ENCODE results near the gene ISCA2. TPM values are rescaled to one million over a fixed set of nuclear protein-coding genes. Genes with fewer than 3 reads are reported as not detected.

ISCA2 gene
- total RNA-seq, 4 donors from 2014 or later, result 4.1 to 32.4 (median 20.6) TPM

DNA sequence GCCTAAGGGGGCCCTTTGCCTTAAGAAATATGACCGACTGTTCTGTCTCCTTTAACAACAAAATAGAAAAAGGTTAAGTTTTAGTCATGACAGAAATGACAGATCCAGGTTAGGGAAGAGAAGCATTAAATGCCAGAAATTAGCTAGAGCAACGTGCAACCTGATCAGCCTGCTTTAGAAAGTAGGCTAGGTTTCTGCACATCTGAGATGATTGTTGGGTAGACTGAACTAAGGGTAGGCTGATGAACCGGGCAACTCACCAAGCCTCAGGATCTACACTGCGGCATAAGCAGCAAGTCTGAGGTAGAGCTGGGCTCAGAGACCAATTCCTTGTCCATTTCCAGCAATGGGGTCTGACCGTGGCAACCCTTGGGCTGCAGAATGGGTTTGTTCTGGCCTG is 29.9 kb upstream of the ISCA2 start:
- intact Hi-C loops (cut with DNase I; ENCODE audit: low total_unique reads), result no loop called here
- no peak for TF ChIP-seq POLR2A (IDR thresholded peaks at IDR 0.05)
- no peak for TF ChIP-seq POLR2AphosphoS5 (IDR thresholded peaks at IDR 0.05)
- TF ChIP-seq EP300 (IDR thresholded peaks at IDR 0.05; ENCODE audit: low read depth), result no peak
- TF ChIP-seq, protein P1, sequence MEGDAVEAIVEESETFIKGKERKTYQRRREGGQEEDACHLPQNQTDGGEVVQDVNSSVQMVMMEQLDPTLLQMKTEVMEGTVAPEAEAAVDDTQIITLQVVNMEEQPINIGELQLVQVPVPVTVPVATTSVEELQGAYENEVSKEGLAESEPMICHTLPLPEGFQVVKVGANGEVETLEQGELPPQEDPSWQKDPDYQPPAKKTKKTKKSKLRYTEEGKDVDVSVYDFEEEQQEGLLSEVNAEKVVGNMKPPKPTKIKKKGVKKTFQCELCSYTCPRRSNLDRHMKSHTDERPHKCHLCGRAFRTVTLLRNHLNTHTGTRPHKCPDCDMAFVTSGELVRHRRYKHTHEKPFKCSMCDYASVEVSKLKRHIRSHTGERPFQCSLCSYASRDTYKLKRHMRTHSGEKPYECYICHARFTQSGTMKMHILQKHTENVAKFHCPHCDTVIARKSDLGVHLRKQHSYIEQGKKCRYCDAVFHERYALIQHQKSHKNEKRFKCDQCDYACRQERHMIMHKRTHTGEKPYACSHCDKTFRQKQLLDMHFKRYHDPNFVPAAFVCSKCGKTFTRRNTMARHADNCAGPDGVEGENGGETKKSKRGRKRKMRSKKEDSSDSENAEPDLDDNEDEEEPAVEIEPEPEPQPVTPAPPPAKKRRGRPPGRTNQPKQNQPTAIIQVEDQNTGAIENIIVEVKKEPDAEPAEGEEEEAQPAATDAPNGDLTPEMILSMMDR (IDR thresholded peaks at IDR 0.05), result no peak
- no peak for DNase-seq
- 65 to 76% methylated on average over 2 to 5 of the region's 5 CpGs for WGBS, 2 donors (ENCODE audit: low coverage in 1 of 2)
- H3K27ac ChIP-seq, result no peak overlapping the region
- H3K27me3 ChIP-seq, result no peaks in the 10 kb centered on the region
- H3K9me3 ChIP-seq, result no peaks in the 10 kb centered on the region
- H3K4me1 ChIP-seq, result no peaks in the 10 kb centered on the region
- in situ Hi-C loops (cut with MboI; ENCODE audit: low pct_ligation_motif_present in 1 of 4, low pct_unique_long_range_greater_than_20kb in 1 of 4, low sequenced_read_pairs in 3 of 4), result no loop called here
- H3K36me3 ChIP-seq, result no peaks in the 10 kb centered on the region
- no peak overlapping the region for H3K4me3 ChIP-seq

DNA sequence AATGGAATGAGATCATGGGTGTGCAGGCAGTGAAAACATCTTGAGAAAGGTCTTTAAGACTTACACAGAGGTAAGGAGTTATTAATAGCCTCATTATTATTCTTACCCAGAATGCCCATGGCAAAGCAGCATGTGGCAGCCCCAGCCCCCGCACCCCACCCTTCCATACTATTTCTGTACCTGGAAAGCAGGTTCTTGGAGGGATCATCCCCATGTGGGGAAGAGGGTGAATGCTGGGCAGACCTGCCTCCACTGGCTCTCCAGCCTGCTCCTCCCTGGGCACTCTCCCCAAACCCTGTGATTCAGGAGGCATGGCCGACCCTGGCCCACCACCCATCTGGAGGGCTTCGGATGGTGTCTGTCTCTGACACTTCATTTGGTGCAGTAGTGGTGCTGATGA is 28.8 kb upstream of the ISCA2 start:
- H3K9me3 ChIP-seq, result no peaks in the 10 kb centered on the region
- no peak for DNase-seq
- no peaks in the 10 kb centered on the region for H3K27me3 ChIP-seq
- no peak overlapping the region for H3K4me3 ChIP-seq
- no peaks in the 10 kb centered on the region for H3K4me1 ChIP-seq
- intact Hi-C loops (cut with DNase I; ENCODE audit: low total_unique reads) (no loop called here), in situ Hi-C loops (cut with MboI; ENCODE audit: low pct_ligation_motif_present in 1 of 4, low pct_unique_long_range_greater_than_20kb in 1 of 4, low sequenced_read_pairs in 3 of 4) (no loop called here)
- WGBS, 2 donors (ENCODE audit: low coverage in 1 of 2), result 98% methylated on average over 3 of the region's 3 CpGs; no CpG with 5 or more reads in 1 of the 2 donors
- H3K36me3 ChIP-seq, result no peaks in the 10 kb centered on the region
- no peak for TF ChIP-seq POLR2AphosphoS5 (IDR thresholded peaks at IDR 0.05)
- TF ChIP-seq, protein P1 (IDR thresholded peaks at IDR 0.05), result no peak
- TF ChIP-seq POLR2A (IDR thresholded peaks at IDR 0.05), result no peak
- no peak for TF ChIP-seq EP300 (IDR thresholded peaks at IDR 0.05; ENCODE audit: low read depth)
- no peak overlapping the region for H3K27ac ChIP-seq

DNA sequence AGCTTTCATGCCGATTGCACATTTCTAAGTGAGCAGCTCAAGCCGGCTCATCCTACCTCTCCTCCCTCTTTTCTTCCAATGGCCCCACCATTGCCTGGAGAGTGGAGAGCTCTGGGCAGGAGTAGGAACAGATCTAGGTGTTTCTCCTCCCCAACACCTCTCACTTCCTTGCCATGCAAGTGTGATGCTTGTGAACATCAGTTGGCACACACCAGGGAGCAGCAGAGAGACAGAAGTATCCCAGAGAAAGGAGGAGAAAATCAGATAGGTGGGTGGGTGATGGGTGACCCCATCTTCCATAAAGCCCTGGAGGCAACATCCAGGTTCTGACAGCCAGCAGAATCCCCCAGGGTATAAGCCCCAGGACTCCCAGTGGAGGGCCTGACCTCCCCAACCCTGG is 28.2 kb upstream of the ISCA2 start:
- no peak overlapping the region for H3K27ac ChIP-seq
- intact Hi-C loops (cut with DNase I; ENCODE audit: low total_unique reads) (no loop called here), in situ Hi-C loops (cut with MboI; ENCODE audit: low pct_ligation_motif_present in 1 of 4, low pct_unique_long_range_greater_than_20kb in 1 of 4, low sequenced_read_pairs in 3 of 4) (no loop called here)
- H3K4me1 ChIP-seq, result no peaks in the 10 kb centered on the region
- no peak overlapping the region for H3K4me3 ChIP-seq
- TF ChIP-seq POLR2A (IDR thresholded peaks at IDR 0.05) (no peak), POLR2AphosphoS5 (IDR thresholded peaks at IDR 0.05) (no peak), EP300 (IDR thresholded peaks at IDR 0.05; ENCODE audit: low read depth) (no peak)
- TF ChIP-seq, protein P1 (IDR thresholded peaks at IDR 0.05), result no peak
- DNase-seq, result no peak
- WGBS, 2 donors (ENCODE audit: low coverage in 1 of 2), result 93 to 100% methylated on average over 1 to 2 of the region's 2 CpGs
- no peaks in the 10 kb centered on the region for H3K36me3 ChIP-seq
- H3K9me3 ChIP-seq, result no peaks in the 10 kb centered on the region
- no peaks in the 10 kb centered on the region for H3K27me3 ChIP-seq

DNA sequence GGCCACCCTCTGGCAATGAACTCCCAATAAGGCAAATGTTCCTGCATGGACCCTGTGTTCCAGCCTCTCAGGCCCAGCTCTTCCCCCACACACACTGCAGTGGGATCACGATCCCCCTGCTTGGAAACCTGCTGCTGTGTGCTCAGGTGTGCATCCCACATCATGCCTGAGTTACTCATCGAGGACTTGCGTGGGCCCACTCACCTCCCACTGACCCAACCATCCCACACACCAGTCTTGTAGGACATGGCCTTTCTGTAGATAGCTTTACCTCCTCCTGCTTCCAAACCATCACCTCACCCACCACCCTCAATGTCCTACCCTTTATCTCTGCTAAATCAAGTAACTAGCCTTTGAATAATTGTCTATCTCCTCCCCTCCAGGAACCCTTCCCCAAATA is 25.1 kb upstream of the ISCA2 start:
- Histone ChIP-seq H3K4me1 (no peaks in the 10 kb centered on the region), H3K4me3 (no peak overlapping the region), H3K27me3 (no peaks in the 10 kb centered on the region), H3K9me3 (no peaks in the 10 kb centered on the region), H3K27ac (no peak overlapping the region), H3K36me3 (peaks cover 0 to 3% (median 0%) of the 10 kb centered on the region in 4 donors)
- 84% methylated on average over 3 of the region's 3 CpGs; no CpG with 5 or more reads in 1 of the 2 donors for WGBS, 2 donors (ENCODE audit: low coverage in 1 of 2)
- in situ Hi-C loops (cut with MboI; ENCODE audit: low pct_ligation_motif_present in 1 of 4, low pct_unique_long_range_greater_than_20kb in 1 of 4, low sequenced_read_pairs in 3 of 4), result no loop called here
- intact Hi-C loops (cut with DNase I; ENCODE audit: low total_unique reads), result no loop called here
- no peak for DNase-seq
- TF ChIP-seq EP300 (IDR thresholded peaks at IDR 0.05; ENCODE audit: low read depth) (no peak), POLR2A (IDR thresholded peaks at IDR 0.05) (no peak), POLR2AphosphoS5 (IDR thresholded peaks at IDR 0.05) (no peak)
- TF ChIP-seq, protein P1 (IDR thresholded peaks at IDR 0.05), result no peak
